GM12891 (cell line): ENCODE data around the gene TRRAP.

Source experiments
- POLR2A ChIP-seq: IDR thresholded peaks from 2 replicates; pipeline ENCODE4 v1.6.1; 2011; ENCODE audit warnings: low read depth, low read length, control low read depth
- POLR2AphosphoS5 ChIP-seq: IDR thresholded peaks from 2 replicates; pipeline ENCODE4 v1.6.1; 2011; ENCODE audit warnings: low read depth, low read length, control low read depth
- TAF1 ChIP-seq: IDR thresholded peaks from 2 replicates; pipeline ENCODE4 v1.6.1; 2011; ENCODE audit warnings: low read depth, low read length, control low read depth

GRCh38 chr7:98879198-98879978 is 1.1 kb downstream of the TRRAP start:
- TF ChIP-seq POLR2AphosphoS5, result no peak
- TF ChIP-seq POLR2A, result no peak
- TF ChIP-seq TAF1, result no peak
